GM19193 (cell line): ENCODE data around the gene TACR1.

Experiments used
- POLR2A ChIP-seq: IDR thresholded peaks from 4 replicates; pipeline ENCODE4 v1.6.1; 2011; ENCODE audit not compliant: insufficient read depth, insufficient read length; ENCODE audit errors: extremely low read depth

TACR1 gene

GRCh38 chr2:75123876-75124275 is 75.4 kb downstream of the TACR1 start:
- TF ChIP-seq POLR2A = no peak

- no peak for TF ChIP-seq POLR2A
These were observed 86.0 kb downstream of the TACR1 start for GRCh38 chr2:75113231-75113869.

- TF ChIP-seq POLR2A = no peak
These were observed 90.3 kb downstream of the TACR1 start for GRCh38 chr2:75108937-75109482.

GRCh38 chr2:75102011-75102410 is 97.3 kb downstream of the TACR1 start:
- no peak for TF ChIP-seq POLR2A

- TF ChIP-seq POLR2A = no peak
These were observed 98.5 kb downstream of the TACR1 start for GRCh38 chr2:75100801-75101151.

GRCh38 chr2:75100011-75100800 is 99.1 kb downstream of the TACR1 start:
- TF ChIP-seq POLR2A = no peak

GRCh38 chr2:75099521-75099922 is 99.8 kb downstream of the TACR1 start:
- TF ChIP-seq POLR2A = no peak

DNA sequence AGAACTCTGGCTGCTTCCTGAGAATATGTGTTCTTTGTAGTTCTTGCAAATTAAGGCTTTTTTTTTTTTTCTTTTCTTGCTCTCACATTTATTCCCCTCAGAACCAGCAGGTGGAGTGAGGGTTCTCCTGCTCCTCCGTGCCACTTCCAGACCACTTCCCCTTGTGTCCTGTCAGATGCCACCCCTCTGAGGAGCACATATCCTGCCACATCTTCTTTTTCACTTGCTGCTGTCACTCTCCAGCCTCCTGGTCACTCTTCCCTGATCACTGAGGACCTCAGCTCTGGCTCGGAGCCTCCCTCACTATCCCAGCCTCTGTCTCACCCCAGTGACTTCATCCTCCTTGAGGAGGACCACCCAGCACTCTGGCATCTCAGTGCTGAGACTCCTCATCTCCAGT is 100.5 kb downstream of the TACR1 start:
- no peak for TF ChIP-seq POLR2A

DNA sequence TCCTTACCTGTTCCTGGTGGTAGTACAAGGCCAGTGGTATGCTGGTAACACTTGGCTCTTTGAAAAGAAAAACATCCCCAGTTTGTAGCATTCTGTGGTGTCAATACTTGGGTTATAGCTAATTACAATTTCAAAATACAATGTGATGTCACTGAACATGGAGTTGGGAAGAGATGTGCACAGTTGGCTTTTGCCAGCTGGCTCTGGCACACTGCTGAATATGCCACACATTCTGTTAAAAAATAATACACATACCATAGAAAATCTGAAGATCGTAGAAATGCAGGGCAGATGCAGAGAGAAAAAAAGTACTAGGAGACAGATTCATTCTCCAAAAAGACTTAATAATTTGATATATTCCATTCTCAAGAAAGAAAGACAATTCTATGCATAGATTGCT is 101.5 kb downstream of the TACR1 start:
- TF ChIP-seq POLR2A = no peak

DNA sequence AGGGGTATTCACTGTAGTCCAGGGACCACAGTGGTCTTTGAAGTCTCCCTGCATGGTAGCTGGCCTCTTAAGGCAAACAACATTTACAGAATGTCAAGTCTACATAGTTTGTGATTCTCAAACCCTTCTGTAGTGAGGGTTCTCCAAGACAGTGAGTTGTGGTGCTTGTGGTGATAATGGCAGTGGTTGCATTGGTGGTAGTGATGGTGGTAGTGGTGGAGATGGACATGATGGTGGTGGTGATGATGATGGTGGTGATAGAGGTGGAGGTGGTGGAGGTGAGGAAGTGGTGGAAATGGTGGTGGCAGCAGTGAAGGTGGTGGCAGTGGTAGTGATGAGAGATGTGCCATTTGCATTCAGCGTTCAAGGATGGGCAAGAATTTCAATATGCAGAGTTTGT is 104.9 kb downstream of the TACR1 start:
- no peak for TF ChIP-seq POLR2A

- no peak for TF ChIP-seq POLR2A
These were observed 108.4 kb downstream of the TACR1 start for GRCh38 chr2:75090770-75091515.

GRCh38 chr2:75089471-75089870 is 109.8 kb downstream of the TACR1 start:
- no peak for TF ChIP-seq POLR2A

GRCh38 chr2:75088791-75089190 is 110.5 kb downstream of the TACR1 start:
- no peak for TF ChIP-seq POLR2A

- TF ChIP-seq POLR2A = no peak
These were observed 111.6 kb downstream of the TACR1 start for GRCh38 chr2:75087736-75088135.

DNA sequence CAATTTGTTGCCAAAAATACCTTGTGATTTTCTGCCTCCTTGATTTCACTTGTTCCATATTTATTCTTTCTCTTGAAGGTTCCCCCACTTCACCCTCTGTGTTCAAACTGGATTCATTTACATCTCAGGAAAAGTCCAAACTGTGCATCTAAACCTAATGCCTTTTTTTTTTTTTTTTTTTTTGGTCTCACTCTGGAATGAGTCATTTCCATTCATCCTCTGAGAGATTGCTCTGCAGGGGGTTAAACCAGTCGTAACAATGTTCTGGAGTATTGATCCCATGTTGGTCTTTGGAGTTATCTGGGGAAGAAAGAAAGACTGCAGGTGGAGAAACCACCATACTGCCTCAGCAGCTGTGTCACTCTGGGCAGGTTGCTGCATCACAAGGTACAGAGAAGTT is 119.7 kb downstream of the TACR1 start:
- TF ChIP-seq POLR2A = no peak

DNA sequence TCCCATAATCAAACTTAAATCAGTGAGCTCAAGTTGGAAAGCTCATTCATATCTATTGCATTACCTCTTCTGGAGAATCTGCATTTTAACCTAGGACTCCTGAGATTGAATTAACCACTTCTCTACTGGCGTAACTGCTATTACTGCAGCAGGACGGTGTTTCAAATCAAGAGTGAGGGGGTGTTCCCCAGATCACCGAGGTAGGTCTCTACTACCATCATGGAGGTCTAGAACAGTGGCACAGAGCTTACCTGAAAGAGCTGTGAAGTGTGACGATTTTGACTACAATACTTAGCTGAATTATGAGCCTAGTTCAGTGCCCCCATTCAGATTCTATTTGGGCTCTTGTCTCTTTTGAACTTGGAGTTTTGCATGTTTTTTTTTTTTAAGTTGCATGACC is 121.4 kb downstream of the TACR1 start:
- TF ChIP-seq POLR2A = no peak

GRCh38 chr2:75076088-75076487 is 123.2 kb downstream of the TACR1 start:
- no peak for TF ChIP-seq POLR2A

DNA sequence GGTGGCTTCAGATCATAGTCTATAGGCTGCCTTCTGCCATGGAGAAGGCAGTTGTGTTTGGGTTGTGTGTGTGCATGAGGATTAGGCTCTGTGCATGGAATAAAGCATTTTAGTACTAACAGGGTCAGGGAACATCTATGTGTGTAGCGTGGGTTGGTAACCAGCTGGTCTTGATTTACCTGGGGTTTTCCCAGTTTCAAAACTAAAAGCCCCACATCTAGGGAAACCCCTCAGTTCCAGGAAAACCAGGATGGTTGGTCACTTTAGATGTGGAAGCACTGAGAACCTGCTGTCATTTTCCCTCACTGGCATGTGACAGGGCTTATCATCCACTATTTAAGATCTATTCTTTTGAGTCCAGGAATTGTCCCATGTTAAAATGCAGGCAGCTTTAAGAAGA is 124.6 kb downstream of the TACR1 start:
- TF ChIP-seq POLR2A = no peak
